ACHN (cell line): Measurements from ENCODE around the gene LIN7A.

Experiments used
- DNase-seq: peaks from one replicate; pipeline ENCODE4 v3.0.0-alpha.2; 2015
- in situ Hi-C: cut with HindIII; loops from 2 replicates; pipeline ENCODE4 v1.10.0; 2017; ENCODE audit warnings: low sequenced_read_pairs, low pct_ligation_motif_present, low pct_unique_long_range_greater_than_20kb

Gene LIN7A, protein sequence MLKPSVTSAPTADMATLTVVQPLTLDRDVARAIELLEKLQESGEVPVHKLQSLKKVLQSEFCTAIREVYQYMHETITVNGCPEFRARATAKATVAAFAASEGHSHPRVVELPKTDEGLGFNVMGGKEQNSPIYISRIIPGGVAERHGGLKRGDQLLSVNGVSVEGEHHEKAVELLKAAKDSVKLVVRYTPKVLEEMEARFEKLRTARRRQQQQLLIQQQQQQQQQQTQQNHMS

DNA sequence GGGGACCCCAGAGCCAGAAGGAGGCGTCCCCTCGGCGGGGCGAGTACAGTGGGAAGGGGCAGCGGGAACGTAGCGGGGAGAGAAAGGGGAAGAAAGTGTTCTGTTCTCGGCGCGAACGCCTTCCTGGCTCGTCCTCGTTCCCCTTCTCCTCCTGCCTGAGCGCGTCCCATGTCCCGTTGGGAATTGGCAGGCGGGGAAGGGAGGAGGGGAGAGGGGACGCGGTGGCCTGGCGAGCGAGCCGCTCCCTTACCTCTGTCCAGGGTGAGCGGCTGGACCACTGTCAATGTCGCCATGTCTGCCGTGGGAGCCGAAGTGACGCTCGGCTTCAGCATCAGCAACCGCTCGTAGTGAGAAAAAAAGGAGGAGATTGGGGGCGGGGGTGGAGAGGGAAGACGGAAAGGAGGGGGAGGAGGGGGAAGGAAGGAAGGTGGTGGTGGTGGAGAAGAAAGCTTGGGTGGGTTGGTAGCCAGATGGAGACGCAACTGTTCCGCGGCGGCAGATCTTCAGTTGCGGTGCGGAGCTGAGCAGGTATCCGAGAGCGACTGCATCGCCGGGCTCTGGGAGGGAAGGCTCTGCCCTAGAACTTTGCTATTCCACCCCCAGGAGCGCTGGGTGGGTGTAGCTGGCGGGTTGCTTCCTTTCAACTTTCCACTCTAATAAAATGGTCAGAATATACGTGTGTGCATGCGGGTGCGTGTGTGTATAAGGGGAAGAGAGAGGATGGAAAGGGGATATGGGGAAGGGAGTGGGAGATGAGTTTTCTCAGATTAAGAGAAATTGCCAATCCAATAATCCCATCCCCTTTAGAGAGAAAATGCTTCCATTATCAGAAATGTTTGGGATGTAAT, at the start of gene LIN7A:
Gene LIN7A (minus strand): TSS at position 544 of the 848 bp plus-strand sequence. CDS start 212 bp downstream, at position 332.
- in situ Hi-C loops: no loop called here
- no peak for DNase-seq

DNA sequence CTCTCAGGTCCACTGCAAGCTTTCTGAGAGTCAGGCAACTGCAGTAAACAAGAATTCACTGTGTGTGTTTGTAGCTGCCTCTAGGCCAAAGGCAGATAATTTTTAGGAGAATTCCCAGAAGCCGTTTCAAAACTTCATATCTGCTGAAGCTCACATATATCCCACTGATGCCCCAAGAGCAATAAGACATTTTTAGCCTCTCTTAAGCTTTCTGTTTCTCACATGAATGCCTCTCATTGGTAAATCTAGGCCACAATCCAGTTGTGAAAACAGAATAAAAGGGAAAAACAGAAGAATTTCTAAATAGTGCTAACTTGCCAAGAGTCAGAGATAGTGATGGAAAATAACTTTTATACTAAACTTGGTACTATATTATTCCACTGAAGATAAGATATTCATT, 48.5 kb upstream of the LIN7A start:
- in situ Hi-C loops: no loop called here
- DNase-seq: no peak

DNA sequence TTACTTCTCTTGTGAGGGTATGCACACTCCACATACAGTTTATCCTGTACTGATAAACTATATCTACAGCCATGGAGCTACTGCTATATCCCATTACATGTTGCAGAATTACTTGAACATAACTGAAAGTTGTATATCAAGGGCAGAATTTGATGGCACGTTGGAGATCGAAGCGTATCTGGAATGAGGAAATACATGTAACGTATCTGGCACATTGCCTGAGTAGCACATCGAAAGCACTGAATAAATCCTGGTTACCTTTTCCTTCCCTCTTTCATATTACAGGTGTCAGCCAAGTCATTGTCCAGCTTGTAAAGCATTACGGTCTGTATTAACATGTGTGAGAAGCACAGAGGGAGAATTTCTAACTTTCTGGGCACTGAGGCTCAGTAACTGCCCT, 42.1 kb upstream of the LIN7A start:
- DNase-seq: no peak
- in situ Hi-C loops: no loop called here

- in situ Hi-C loops: no loop called here
- no peak for DNase-seq
These were observed 41.5 kb upstream of the LIN7A start for GRCh38 chr12:80979251-80979650.

- in situ Hi-C loops: no loop called here
These were observed 39.6 kb upstream of the LIN7A start for GRCh38 chr12:80977346-80977745.

DNA sequence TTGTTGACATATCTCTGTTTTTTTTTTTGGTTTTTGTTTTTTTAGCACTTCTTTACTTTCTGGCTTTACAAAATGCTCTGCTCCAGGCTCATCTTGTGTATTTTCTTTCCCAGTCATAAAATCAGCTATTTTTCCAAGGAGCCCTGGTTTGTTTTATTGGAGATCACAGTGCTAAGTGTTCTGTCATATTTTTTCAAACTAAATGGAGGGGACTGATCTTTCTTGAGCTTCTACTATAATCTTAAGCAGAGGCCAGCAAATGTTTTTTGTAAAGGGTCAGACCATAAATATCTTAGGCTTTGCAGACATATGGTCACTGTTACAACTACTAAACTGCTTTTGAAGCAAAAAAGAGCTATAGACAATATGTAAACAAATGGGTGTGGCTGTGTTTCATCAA, 30.6 kb upstream of the LIN7A start:
- no peak for DNase-seq
- in situ Hi-C loops: no loop called here

More at GRCh38 chr12:80977346-80977745, 39.6 kb upstream of the LIN7A start:
- DNase-seq: no peak

DNA sequence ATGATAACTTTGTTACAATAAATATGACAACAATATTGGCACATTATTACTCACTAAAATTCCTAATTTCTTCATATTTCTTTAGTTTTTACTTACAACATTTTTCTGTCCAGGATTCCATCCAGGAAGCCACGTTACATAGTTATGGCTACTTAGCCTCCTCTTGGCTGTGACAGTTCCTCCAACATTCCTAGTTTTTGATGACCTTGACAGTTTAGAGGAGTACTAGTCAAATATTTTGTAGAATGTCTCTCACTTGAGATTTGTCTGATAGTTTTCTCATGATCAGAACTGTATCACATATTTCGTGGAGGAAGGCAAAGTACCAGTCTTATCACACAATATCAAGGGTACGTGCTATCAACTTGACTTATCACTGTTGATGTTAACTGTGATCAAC, 29.8 kb upstream of the LIN7A start:
- in situ Hi-C loops: no loop called here

GRCh38 chr12:80966001-80966400, 28.3 kb upstream of the LIN7A start:
- DNase-seq: no peak
- in situ Hi-C loops: no loop called here

More for the DNA sequence above, 29.8 kb upstream of the LIN7A start:
- no peak for DNase-seq

DNA sequence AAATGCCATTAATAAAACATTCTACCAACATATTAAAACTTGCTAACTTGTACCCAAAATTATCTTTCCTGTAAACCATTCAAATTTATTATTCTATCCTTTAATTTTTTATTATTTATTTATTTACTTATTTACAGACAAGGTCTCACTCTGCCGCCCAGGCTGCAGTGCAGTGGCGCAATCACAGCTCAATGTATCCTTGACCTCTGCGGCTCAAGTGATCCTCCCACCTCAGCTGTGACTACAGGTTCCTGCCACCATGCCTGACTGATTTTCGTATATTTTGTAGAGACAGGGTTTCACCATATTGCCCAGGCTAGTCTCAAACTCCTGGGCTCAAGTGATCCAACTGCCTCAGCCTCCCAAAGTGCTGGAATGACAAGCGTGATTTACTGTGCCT, 20.4 kb upstream of the LIN7A start:
- no peak for DNase-seq
- in situ Hi-C loops: no loop called here

DNA sequence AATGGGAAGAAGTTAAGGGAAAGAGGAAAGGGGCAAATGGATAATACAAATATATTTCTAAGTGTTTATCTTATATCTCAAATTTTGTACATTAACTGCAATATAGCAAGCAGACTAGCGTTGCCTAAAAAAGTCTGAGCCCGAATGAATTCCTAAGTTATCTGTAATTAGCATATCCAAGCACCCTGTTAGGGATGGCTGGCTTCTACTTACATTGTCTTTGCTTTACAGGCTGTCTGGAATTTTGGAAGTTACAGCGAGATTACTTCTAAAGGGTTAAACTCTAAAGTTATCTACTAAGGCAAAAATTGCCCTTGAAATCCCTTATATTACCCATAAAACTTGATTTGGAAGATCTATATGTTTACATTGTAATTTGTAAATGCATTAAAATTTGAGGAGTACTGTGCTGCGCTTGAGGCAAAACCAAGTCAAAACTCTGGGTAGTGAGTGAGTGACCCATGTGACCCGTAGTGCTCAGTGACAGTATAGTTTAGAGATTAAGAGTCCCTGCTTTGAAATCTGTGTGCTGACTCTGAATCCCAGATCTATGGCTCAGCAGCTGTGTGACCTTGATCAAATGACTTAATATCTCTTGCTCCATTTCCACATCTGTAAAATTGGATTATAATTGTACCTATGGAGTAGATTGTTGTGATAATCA, 17.3 kb upstream of the LIN7A start:
- in situ Hi-C loops: no loop called here
- no peak for DNase-seq

- in situ Hi-C loops: no loop called here
These were observed 14.7 kb upstream of the LIN7A start for GRCh38 chr12:80952443-80952842.

GRCh38 chr12:80946591-80946990, 8.9 kb upstream of the LIN7A start:
- peak; percentile 19 for DNase-seq
- in situ Hi-C loops: no loop called here

More at GRCh38 chr12:80952443-80952842, 14.7 kb upstream of the LIN7A start:
- DNase-seq: no peak

GRCh38 chr12:80943338-80943737, 5.6 kb upstream of the LIN7A start:
- in situ Hi-C loops: no loop called here
- no peak for DNase-seq

DNA sequence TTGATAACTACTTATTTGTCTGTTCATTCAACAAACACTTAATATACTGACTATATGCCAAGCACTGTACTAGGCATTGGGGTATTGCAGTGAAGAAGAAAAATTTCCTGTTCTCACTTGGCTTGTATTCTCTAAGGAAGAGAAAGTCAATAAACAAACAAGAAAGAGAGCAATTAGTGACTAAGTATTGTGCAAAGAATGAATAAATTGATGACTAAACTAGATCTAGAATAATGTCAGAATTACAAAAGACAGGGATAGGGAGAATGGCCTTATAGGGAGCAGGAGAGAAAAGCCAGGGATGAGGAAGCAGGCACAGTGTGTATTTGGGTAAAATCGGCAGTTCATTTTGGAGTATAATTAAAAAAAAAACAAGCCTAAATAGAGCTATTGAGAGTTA, 4.2 kb upstream of the LIN7A start:
- DNase-seq: no peak
- in situ Hi-C loops: no loop called here

- in situ Hi-C loops: no loop called here
- no peak for DNase-seq
These were observed 1.7 kb upstream of the LIN7A start for GRCh38 chr12:80939231-80939950.

DNA sequence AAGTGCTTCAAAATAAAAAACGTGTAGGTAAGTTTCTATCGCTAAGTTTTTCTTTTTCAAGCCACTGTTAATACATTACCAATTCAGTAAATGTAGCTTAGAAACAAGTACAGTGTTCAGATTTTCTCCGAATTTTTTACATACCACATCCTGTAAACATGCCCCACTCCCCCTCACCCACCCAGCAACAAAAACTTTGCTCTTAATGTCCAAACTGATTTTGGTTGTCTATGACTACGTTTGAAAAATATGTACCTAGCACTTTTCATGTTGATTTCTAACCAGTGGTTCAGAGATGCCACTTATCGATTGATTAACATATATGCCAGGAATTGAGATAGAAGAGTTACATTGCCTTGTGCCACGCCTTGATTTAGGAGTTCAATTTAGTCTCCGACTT, 663 bp upstream of the LIN7A start:
- in situ Hi-C loops: no loop called here
- DNase-seq: no peak

GRCh38 chr12:80936642-80937390, 918 bp downstream of the LIN7A start:
- in situ Hi-C loops: no loop called here
- DNase-seq: peak; percentile 41

DNA sequence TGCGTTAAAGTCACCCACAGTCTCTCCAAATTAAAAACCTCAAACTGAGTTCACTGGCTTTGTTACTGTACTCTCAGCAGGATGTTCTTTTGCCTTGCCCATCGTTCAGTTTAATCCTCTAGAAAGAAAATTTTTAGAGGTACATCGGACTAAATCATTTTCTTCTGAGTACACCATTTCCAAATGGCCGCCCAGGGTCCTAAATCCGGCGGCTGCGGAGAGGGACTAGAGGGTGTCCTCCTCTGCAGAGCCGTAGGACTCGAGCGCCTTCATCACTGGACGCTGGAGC, 1.4 kb downstream of the LIN7A start:
- in situ Hi-C loops: no loop called here
- DNase-seq: no peak
